Measurements from ENCODE around the gene UAP1L1.
"Not testable (repeated sequence)": the region's sequence is repeated elsewhere in the genome, so short reads cannot be mapped to it uniquely, and the experiment has no call there.

UAP1L1 gene

DNA sequence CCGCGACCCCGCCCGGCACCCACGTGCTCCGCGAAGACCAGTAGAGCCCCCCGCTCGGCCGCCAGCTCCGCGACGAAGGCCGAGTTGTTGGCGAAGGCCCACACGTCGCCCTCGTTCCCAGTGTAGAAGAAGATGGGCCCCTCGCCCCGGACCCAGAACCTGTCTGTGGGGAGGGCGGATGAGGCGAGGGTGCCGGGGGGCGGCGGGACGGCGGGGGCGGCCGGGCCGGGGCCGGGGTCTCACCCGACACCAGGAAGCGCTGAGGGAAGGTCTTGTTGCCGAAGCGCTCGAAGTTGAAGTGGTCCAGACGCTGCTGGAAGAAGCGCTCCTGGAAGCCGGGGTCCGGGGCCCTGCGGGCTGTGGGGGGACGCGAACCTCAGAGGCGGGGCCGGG is 36.9 kb downstream of the UAP1L1 start:
- DNase-seq (ENCODE audit: low read depth in 2 of 2, low spot score in 1 of 2), result no peak

- DNase-seq (ENCODE audit: low read depth in 2 of 2, low spot score in 1 of 2), result peak; percentile 56 to 63
Observed at GRCh38 chr9:137114613-137115393, 37.5 kb downstream of the UAP1L1 start, which contains the start of gene DPP7. Gene DPP7 (minus strand): TSS chr9:137114733. CDS start chr9:137114713, 20 bp downstream.

- no peak for DNase-seq (ENCODE audit: low read depth in 2 of 2, low spot score in 1 of 2)
Observed at GRCh38 chr9:137115394-137116026, 38.2 kb downstream of the UAP1L1 start.

- no peak for DNase-seq (ENCODE audit: low read depth in 2 of 2, low spot score in 1 of 2)
Observed at GRCh38 chr9:137116027-137116507, 38.8 kb downstream of the UAP1L1 start.

GRCh38 chr9:137116728-137117127 is 39.4 kb downstream of the UAP1L1 start:
- no peak for DNase-seq (ENCODE audit: low read depth in 2 of 2, low spot score in 1 of 2)

DNA sequence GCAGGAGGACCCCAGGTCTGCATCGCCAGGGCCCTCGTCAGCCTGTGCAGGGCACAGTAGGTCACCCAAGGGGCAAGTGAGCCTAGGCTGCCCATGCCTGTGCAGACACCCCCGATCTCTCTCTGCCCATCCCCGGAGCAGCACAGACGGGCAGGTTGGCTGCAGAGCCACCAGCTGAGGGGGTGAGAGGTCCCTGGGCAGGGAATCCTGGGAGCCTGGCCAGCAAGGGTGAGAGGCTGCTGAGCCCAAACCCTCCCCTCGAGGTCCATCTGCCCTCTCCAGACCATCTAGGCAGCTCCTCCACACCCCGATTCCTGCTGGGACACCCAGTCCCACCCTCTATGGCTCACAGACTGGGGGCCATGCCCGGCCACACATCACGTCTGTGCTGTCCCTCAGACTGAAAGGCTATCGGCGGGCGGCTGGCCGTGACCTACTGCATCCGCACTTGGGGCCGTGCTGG is 40.0 kb downstream of the UAP1L1 start:
- no peak for DNase-seq (ENCODE audit: low read depth in 2 of 2, low spot score in 1 of 2)

- not testable (repeated sequence) for DNase-seq (ENCODE audit: low read depth in 2 of 2, low spot score in 1 of 2)
Observed at GRCh38 chr9:137118092-137118603, 40.8 kb downstream of the UAP1L1 start.

DNA sequence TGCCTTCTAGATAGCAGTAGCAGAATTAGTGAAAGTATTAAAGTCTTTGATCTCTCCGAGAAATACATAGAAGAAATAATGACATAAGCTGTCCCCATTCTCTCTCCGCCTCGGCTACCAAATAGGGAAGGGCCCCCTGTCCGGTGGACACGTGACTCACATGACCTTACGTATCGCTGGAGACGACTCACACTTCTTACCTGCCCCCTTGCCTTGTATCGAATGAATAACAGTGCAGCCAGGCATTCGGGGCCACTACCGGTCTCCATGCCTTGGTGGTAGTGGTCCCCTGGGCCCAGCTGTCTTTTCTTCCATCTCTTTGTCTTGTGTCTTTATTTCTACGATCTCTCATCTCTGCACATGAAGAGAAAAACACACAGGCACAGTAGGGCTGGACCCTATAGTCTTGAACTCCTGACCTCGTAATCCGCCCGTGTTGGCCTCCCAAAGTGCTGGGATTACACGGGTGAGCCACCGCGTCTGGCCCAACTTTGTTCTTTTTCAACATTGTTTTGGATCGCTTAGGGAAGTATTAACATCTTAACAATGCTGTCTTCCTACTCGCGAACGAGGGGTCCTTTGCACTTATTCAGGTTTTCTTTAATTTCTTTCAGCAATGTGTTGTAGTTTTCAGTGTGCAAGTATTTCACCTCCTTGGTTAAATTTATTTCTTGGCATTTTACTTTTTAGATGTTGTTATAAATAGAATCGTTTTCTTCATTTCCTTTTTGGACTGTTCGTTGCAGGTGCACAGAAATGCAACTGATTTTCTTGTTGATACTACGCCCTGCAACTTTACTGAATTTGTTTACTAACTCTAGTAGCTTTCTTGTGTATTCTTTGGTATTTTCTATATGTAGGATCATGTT is 44.8 kb downstream of the UAP1L1 start:
- not testable (repeated sequence) for DNase-seq (ENCODE audit: low read depth in 2 of 2, low spot score in 1 of 2)

- DNase-seq (ENCODE audit: low read depth in 2 of 2, low spot score in 1 of 2), result not testable (repeated sequence)
Observed at GRCh38 chr9:137122796-137123467, 45.6 kb downstream of the UAP1L1 start.

DNA sequence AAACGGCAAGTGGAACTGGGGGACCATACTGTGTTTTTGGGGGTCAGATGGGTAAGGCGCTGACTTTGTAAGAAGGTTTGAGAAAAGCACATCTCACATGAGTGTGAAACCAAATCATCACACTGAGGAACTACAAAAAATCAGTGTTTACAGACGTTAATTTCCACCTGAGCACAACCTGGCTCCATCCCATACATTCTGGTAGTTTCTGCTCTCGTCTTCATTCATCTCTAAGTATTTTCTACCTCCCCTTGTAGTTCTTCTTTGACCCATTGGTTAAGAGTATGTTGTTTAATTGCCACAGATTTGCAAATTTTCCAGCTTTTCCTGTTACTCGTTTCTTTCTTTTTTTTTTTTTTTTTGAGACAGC is 46.1 kb downstream of the UAP1L1 start:
- no peak for DNase-seq (ENCODE audit: low read depth in 2 of 2, low spot score in 1 of 2)

DNA sequence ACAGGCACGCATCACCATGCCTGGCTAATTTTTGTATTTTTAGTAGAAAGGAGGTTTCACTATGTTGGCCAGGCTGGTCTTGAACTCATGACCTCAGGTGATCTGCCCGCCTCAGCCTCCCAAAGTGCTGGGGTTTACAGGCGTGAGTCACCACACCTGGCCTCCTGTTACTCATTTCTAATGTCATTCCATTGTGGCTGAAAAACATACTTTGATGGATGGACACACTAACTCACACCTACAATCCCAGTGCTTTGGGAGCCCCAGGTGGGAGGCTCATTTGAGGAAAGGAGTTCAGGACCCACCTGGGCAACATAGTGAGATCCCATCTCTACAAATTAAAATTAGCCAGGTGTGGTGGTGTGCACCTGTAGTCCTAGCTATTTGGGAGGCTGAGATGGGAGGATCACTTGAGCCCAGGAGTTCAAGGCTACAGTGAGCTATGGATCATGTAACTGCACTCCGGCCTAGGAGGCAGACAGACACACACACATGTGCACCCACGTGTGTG is 46.7 kb downstream of the UAP1L1 start:
- DNase-seq (ENCODE audit: low read depth in 2 of 2, low spot score in 1 of 2), result not testable (repeated sequence)

DNA sequence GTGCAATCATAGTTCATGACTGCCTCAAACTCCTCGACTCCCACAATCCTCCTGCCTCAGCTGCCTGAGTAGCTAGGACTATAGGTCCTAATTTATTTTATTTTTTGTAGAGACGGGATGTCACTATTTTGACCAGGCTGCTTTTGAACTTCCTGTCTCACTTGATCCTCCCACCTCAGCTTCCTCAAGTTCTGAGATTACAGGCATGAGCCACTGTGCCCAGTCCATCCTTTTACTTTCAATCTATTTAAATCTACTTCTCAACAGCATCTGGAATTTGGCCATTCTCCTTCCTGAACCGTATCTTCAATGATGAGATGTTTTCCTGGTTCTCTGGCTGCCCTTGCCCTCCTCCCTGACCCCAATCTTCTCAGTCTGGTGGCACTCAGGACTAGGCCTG is 49.5 kb downstream of the UAP1L1 start:
- no peak for DNase-seq (ENCODE audit: low read depth in 2 of 2, low spot score in 1 of 2)

DNA sequence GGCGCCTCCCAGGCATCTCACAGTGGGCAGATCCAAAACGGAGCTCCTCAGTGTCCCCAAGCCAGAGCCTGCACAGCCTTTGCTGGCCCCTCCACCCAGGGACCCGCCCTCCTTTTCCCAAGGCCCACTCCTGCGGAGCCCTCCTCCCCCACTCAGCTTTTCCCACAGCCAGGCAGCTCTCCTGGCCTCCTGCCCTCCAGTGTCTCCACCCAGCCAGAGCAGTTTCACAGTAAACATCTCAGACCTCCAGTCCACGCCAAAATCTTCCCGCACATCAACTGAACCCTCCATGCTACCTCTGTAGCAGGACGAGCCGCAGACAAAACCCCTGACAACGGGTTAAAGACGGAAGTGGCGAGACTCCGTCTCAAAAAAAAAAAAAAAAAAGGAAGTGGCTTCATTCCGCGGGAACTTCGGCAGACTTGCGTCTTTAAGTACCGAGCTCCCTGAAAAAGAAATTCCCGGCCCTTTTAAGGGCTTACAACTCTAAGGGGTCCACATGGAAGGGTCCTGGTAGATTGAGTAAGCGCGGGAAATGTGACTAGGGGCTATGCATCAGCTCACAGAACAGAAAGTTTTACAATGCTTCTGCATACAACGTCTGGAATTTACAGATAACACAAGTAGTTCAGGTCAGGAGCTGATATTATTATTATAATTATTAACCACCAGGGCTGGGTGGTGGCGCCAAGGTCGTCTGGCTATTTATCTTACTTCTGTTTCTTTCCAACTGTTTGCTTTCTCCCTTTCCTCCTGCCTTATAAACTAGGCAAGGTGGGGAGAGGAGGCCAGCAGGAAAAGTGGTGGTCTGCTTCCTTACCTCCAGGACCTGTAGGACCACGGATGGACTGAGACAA is 50.2 kb downstream of the UAP1L1 start:
- no peak for DNase-seq (ENCODE audit: low read depth in 2 of 2, low spot score in 1 of 2)

DNA sequence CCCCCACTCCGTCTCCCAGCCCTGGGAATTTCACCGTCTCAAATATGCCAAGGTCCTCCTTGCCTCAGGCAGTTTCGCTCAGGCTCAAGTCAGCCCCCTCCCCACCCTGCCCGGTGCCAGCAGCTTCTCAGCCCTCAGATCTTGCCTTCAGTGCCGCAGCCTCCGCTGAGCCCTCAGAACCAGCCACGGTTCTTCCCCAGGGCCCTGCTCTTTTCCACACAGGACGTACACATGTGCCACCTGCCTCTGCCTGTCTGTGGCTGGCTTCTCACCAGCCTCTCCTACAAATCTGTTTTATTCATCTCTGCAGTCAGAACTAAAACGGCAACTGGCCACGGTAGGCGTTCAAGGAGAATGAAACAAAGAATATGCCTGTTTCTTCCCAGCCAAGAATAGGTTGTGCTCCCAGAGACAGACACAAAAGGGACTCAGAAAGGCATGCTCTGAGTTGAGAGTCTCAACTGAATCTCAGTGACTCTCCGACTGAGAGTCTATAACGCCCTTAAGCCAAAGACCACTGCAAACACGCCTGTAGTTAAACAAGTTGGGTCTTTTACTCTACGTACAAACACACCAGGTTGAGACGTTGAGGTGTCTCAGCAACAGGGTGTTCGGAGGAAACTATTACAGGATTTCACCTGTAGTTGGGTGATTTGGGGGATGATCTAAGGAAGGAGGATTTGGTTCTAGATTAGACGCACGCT is 51.0 kb downstream of the UAP1L1 start:
- no peak for DNase-seq (ENCODE audit: low read depth in 2 of 2, low spot score in 1 of 2)

GRCh38 chr9:137128862-137129455 is 51.6 kb downstream of the UAP1L1 start:
- no peak for DNase-seq (ENCODE audit: low read depth in 2 of 2, low spot score in 1 of 2)

- DNase-seq (ENCODE audit: low read depth in 2 of 2, low spot score in 1 of 2), result peak; percentile 69 to 81
Observed at GRCh38 chr9:137129456-137130175, 52.3 kb downstream of the UAP1L1 start.

GRCh38 chr9:137130176-137130755 is 52.9 kb downstream of the UAP1L1 start:
- DNase-seq (ENCODE audit: low read depth in 2 of 2, low spot score in 1 of 2), result no peak

Data from stimulated activated CD8-positive, alpha-beta memory T cell treated with anti-CD3 and anti-CD28 coated beads, Interleukin-4, amount 100 ng/mL, for 4 hours (primary cell).